Measurements from ENCODE around the gene OR4F6. TPM values are rescaled to one million over a fixed set of nuclear protein-coding genes. Genes with fewer than 3 reads are reported as not detected.
"Not testable (repeated sequence)": the region's sequence is repeated elsewhere in the genome, so short reads cannot be mapped to it uniquely, and the experiment has no call there.

Gene OR4F6
- not detected in 2 replicates for total RNA-seq

DNA sequence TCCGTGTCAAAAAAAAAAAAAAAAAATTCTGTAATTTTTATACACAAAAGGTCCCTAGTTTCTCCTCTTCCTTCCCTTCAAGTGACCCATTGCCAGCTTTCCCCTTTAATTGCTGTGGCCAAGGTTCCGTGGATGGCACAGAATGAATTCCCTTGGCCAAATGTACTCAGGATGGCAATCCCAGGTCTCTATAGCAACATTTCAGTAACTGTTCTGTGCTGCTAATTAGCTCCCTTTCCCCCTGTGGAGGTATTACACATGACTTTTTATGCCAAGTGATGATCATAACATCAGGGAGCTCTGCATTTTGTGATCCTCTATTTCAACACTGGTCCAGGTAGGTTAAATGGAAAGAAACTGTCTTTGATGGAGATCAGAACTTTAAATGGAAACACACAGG lies at the start of gene OR4F6:
Gene OR4F6 (plus strand): TSS at position 301 of the 400 bp plus-strand sequence. CDS start 2,211 bp downstream, outside the sequence.
- no peak for TF ChIP-seq CTCF (IDR thresholded peaks at IDR 0.05)
- H3K36me3 Mint-ChIP-seq (ENCODE audit: low read depth) = no peaks in the 10 kb centered on the region
- H3K27ac Mint-ChIP-seq = no peak within 1 kb of the TSS
- no peaks in the 10 kb centered on the region for H3K9me3 Mint-ChIP-seq
- H3K4me1 Mint-ChIP-seq = no peaks in the 10 kb centered on the region
- ATAC-seq (ENCODE audit: low read depth) (no peak), DNase-seq (no peak)
- ChIA-PET POLR2A (no interaction called here), CTCF (no interaction called here)
- no peak within 1 kb of the TSS for H3K4me3 Mint-ChIP-seq
- intact Hi-C loops (cut with micrococcal nuclease) = no loop called here
- peaks cover 11% of the 10 kb centered on the region for H3K27me3 Mint-ChIP-seq

- H3K4me1 Mint-ChIP-seq; H3K4me3 Mint-ChIP-seq; DNase-seq; H3K36me3 Mint-ChIP-seq (ENCODE audit: low read depth); intact Hi-C loops (cut with micrococcal nuclease); H3K9me3 Mint-ChIP-seq; POLR2A ChIA-PET; CTCF ChIA-PET; H3K27me3 Mint-ChIP-seq; ATAC-seq (ENCODE audit: low read depth); H3K27ac Mint-ChIP-seq: not testable (repeated sequence)
These were observed 38.5 kb upstream of the OR4F6 start for GRCh38 chr15:101764669-101765339.

- H3K36me3 Mint-ChIP-seq (ENCODE audit: low read depth); ATAC-seq (ENCODE audit: low read depth); H3K4me1 Mint-ChIP-seq; POLR2A ChIA-PET; intact Hi-C loops (cut with micrococcal nuclease); H3K27me3 Mint-ChIP-seq; H3K27ac Mint-ChIP-seq; H3K9me3 Mint-ChIP-seq; DNase-seq; H3K4me3 Mint-ChIP-seq; CTCF ChIA-PET: not testable (repeated sequence)
These were observed 38.0 kb upstream of the OR4F6 start for GRCh38 chr15:101765340-101765671.

- no peak overlapping the region for H3K4me3 Mint-ChIP-seq
- TF ChIP-seq CTCF (IDR thresholded peaks at IDR 0.05) = no peak
- no peaks in the 10 kb centered on the region for H3K27me3 Mint-ChIP-seq
- no peaks in the 10 kb centered on the region for H3K9me3 Mint-ChIP-seq
- ChIA-PET CTCF (interaction anchor here (1.1 kb wide), 1 partner anchor 1968 kb away, joined by 4 read pairs; no protein-coding TSS in a partner anchor), POLR2A (no interaction called here)
- no peak overlapping the region for H3K27ac Mint-ChIP-seq
- no peaks in the 10 kb centered on the region for H3K4me1 Mint-ChIP-seq
- DNase-seq = no peak
- intact Hi-C loops (cut with micrococcal nuclease) = no loop called here
- no peaks in the 10 kb centered on the region for H3K36me3 Mint-ChIP-seq (ENCODE audit: low read depth)
- ATAC-seq (ENCODE audit: low read depth) = no peak
These were observed 37.4 kb upstream of the OR4F6 start for GRCh38 chr15:101765772-101766456.

DNA sequence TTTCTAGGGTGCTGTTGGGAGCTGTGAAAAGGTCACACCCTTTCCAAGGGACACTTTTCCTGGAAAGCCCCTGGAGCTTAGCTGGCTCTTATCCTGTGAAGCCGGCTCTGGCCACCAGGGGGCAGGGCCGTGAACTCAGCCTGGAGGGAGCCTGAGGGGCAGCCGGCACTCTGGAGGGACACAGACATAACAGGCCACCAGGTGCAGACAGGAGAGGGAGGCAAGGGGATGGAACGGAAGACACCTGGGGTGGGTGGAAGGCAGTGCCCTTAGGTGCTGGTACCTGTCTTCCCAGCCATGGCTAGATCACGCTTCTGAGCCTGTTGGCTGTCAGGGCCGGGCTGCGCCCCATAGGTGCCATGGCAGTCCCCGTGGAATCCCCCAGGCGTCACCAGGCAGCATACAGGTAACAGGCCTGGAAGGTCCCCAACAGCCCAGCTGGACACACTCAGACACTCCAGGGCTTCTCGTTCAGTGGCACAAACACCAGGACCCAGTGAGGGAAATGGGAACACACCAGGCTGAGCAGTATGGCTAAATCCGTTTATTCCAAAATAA lies 36.1 kb upstream of the OR4F6 start:
- H3K27me3 Mint-ChIP-seq; DNase-seq; H3K27ac Mint-ChIP-seq; H3K4me1 Mint-ChIP-seq; intact Hi-C loops (cut with micrococcal nuclease); CTCF ChIA-PET; H3K4me3 Mint-ChIP-seq; H3K9me3 Mint-ChIP-seq; ATAC-seq (ENCODE audit: low read depth); POLR2A ChIA-PET; H3K36me3 Mint-ChIP-seq (ENCODE audit: low read depth): not testable (repeated sequence)

GRCh38 chr15:101772921-101773320 lies 30.4 kb upstream of the OR4F6 start:
- ChIA-PET CTCF (no interaction called here), POLR2A (no interaction called here)
- no peak overlapping the region for H3K27ac Mint-ChIP-seq
- H3K4me1 Mint-ChIP-seq = no peaks in the 10 kb centered on the region
- ATAC-seq (ENCODE audit: low read depth) = no peak
- no peak for TF ChIP-seq CTCF (IDR thresholded peaks at IDR 0.05)
- no peaks in the 10 kb centered on the region for H3K27me3 Mint-ChIP-seq
- intact Hi-C loops (cut with micrococcal nuclease) = no loop called here
- peaks cover 6% of the 10 kb centered on the region for H3K36me3 Mint-ChIP-seq (ENCODE audit: low read depth)
- H3K4me3 Mint-ChIP-seq = no peak overlapping the region
- no peak for DNase-seq
- H3K9me3 Mint-ChIP-seq = no peaks in the 10 kb centered on the region

Data from activated B cell treated with CpG ODN at 0.5 μM for 24 hours (primary cell).